Activated CD4-positive, alpha-beta T cell treated with anti-CD3 and anti-CD28 coated beads, Interleukin-2, amount 10 ng/mL, durations not matched to agents 24 days and 14 days (primary cell): ENCODE data around the gene P2RY6. TPM values are rescaled to one million over a fixed set of nuclear protein-coding genes. Genes with fewer than 3 reads are reported as not detected.

Experiments
- DNase-seq: peaks from one replicate; pipeline ENCODE4 v3.0.0; 2022
- H3K27ac Mint-ChIP-seq: one replicate; pipeline ENCODE4 v1.8.0; 2022; ENCODE audit warnings: mild to moderate bottlenecking, mixed read lengths
- H3K27me3 Mint-ChIP-seq: one replicate; pipeline ENCODE4 v1.8.0; 2022; ENCODE audit warnings: mixed read lengths
- H3K36me3 Mint-ChIP-seq: one replicate; pipeline ENCODE4 v1.8.0; 2022; ENCODE audit warnings: low read depth, mild to moderate bottlenecking, mixed read lengths
- H3K4me1 Mint-ChIP-seq: one replicate; pipeline ENCODE4 v1.8.0; 2021; ENCODE audit warnings: mixed read lengths
- H3K4me3 Mint-ChIP-seq: one replicate; pipeline ENCODE4 v1.8.0; 2022; ENCODE audit warnings: mild to moderate bottlenecking, moderate library complexity, mixed read lengths
- H3K9me3 Mint-ChIP-seq: one replicate; pipeline ENCODE4 v1.8.0; 2021; ENCODE audit warnings: mixed read lengths
- intact Hi-C: fragments of 100-400 bp; cut with micrococcal nuclease; formaldehyde crosslinking; loops from one replicate; pipeline ENCODE4 v1.15.1; 2023
- total RNA-seq: library from RNA; stranded (reverse); gene quantifications from 2 replicates; pipeline ENCODE4 v1.2.3, GENCODE V29; 2022

P2RY6 gene
- total RNA-seq, 1 donor from 2014 or later: not detected

DNA sequence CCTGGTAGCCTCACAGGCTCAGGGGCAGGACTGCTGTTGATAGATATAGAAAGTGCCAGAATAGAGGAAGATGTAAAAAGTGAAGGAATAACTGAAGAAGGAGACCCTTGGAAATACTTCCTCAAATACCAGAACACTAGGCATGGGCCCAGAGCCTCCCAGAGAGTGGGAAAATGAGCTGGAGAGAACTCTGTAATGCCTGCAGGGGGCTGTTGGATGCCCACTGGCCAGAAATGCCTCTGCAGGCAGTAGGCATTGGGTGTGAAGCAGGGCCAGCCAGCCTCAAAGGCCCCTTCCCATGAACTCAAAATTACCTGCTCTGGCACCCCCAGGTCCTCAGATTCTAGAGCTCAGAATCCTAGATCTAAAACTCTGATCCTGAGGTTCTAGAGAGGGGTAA lies 38.9 kb upstream of the P2RY6 start:
- no peak for DNase-seq
- Mint-ChIP-seq H3K4me1 (no peaks in the 10 kb centered on the region), H3K9me3 (no peaks in the 10 kb centered on the region), H3K36me3 (no peaks in the 10 kb centered on the region), H3K4me3 (no peak overlapping the region), H3K27ac (no peak overlapping the region), H3K27me3 (peaks cover 1% of the 10 kb centered on the region)
- intact Hi-C loops: no loop called here

DNA sequence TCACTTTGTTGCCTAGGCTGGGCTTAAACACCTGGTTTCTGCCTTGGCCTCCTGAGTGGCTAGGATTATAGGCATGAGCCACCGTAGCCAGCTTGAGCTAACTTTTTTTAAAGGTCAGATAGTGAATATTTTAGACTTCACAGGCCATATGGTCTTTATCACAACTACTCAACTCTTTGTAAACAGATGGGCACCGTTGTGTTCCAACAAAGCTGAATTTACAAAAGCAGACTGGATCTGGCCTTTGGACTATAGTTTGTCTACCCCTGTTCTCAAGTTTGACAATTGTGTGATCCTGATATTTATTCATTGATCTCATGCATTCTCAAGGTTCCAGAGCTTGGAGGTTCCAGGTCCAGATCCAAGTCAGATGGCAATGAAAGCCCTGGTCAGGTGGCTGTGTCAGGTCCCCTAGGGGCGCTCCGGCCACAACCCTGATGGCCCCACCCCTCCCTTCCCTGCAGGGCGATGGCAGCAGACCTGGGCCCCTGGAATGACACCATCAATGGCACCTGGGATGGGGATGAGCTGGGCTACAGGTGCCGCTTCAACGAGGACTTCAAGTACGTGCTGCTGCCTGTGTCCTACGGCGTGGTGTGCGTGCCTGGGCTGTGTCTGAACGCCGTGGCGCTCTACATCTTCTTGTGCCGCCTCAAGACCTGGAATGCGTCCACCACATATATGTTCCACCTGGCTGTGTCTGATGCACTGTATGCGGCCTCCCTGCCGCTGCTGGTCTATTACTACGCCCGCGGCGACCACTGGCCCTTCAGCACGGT lies 38.3 kb upstream of the P2RY6 start:
- Mint-ChIP-seq H3K4me1 (no peaks in the 10 kb centered on the region), H3K27me3 (peaks cover 1% of the 10 kb centered on the region)

DNA sequence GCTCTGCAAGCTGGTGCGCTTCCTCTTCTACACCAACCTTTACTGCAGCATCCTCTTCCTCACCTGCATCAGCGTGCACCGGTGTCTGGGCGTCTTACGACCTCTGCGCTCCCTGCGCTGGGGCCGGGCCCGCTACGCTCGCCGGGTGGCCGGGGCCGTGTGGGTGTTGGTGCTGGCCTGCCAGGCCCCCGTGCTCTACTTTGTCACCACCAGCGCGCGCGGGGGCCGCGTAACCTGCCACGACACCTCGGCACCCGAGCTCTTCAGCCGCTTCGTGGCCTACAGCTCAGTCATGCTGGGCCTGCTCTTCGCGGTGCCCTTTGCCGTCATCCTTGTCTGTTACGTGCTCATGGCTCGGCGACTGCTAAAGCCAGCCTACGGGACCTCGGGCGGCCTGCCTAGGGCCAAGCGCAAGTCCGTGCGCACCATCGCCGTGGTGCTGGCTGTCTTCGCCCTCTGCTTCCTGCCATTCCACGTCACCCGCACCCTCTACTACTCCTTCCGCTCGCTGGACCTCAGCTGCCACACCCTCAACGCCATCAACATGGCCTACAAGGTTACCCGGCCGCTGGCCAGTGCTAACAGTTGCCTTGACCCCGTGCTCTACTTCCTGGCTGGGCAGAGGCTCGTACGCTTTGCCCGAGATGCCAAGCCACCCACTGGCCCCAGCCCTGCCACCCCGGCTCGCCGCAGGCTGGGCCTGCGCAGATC lies 37.5 kb upstream of the P2RY6 start:
- intact Hi-C loops: no loop called here
- Mint-ChIP-seq H3K36me3 (no peaks in the 10 kb centered on the region), H3K4me3 (no peak overlapping the region), H3K27ac (no peak overlapping the region), H3K4me1 (no peaks in the 10 kb centered on the region), H3K9me3 (no peaks in the 10 kb centered on the region), H3K27me3 (peaks cover 1% of the 10 kb centered on the region)
- no peak for DNase-seq

More for the DNA sequence above, 38.3 kb upstream of the P2RY6 start:
- H3K4me3 Mint-ChIP-seq: no peak overlapping the region
- DNase-seq: no peak
- H3K36me3 Mint-ChIP-seq: no peaks in the 10 kb centered on the region
- intact Hi-C loops: no loop called here
- H3K27ac Mint-ChIP-seq: no peak overlapping the region
- no peaks in the 10 kb centered on the region for H3K9me3 Mint-ChIP-seq

DNA sequence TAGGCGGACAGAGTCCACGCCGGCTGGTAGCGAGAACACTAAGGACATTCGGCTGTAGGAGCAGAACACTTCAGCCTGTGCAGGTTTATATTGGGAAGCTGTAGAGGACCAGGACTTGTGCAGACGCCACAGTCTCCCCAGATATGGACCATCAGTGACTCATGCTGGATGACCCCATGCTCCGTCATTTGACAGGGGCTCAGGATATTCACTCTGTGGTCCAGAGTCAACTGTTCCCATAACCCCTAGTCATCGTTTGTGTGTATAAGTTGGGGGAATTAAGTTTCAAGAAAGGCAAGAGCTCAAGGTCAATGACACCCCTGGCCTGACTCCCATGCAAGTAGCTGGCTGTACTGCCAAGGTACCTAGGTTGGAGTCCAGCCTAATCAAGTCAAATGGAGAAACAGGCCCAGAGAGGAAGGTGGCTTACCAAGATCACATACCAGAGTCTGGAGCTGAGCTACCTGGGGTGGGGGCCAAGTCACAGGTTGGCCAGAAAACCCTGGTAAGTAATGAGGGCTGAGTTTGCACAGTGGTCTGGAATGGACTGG lies 36.8 kb upstream of the P2RY6 start:
- H3K4me3 Mint-ChIP-seq: no peak overlapping the region
- H3K4me1 Mint-ChIP-seq: no peaks in the 10 kb centered on the region
- no peaks in the 10 kb centered on the region for H3K36me3 Mint-ChIP-seq
- H3K9me3 Mint-ChIP-seq: no peaks in the 10 kb centered on the region
- intact Hi-C loops: no loop called here
- peaks cover 1% of the 10 kb centered on the region for H3K27me3 Mint-ChIP-seq
- no peak overlapping the region for H3K27ac Mint-ChIP-seq
- no peak for DNase-seq

DNA sequence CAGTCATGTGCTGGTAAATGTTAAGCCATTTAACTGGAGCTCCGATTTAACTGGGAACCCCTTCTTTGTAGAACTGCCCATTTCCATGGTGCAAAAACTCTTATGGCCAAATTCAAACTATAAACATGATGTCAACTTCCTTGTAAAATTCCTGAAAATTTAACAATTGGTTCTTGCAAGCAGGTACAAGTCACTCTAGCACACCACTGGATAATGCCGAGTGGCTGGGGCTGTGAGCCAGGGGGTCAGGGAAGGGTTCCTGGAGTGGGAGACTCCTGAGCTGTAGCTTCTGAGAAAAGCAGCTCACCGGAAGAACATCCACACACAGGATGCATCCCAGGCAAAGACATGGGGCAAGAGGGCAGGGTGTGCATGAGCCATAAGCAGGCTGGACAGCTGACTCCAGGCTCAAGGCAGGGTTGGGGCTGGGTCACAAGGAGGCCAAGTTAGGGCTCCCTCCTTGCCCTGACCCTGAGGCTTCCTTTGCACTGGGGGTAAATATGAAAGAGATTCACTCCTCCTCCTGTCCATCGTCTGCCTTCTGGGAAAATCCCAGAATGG lies 35.9 kb upstream of the P2RY6 start:
- H3K27ac Mint-ChIP-seq: no peak overlapping the region
- H3K27me3 Mint-ChIP-seq: peaks cover 4% of the 10 kb centered on the region
- no peaks in the 10 kb centered on the region for H3K9me3 Mint-ChIP-seq
- DNase-seq: no peak
- no peaks in the 10 kb centered on the region for H3K4me1 Mint-ChIP-seq
- H3K36me3 Mint-ChIP-seq: no peaks in the 10 kb centered on the region
- intact Hi-C loops: no loop called here
- H3K4me3 Mint-ChIP-seq: no peak overlapping the region

DNA sequence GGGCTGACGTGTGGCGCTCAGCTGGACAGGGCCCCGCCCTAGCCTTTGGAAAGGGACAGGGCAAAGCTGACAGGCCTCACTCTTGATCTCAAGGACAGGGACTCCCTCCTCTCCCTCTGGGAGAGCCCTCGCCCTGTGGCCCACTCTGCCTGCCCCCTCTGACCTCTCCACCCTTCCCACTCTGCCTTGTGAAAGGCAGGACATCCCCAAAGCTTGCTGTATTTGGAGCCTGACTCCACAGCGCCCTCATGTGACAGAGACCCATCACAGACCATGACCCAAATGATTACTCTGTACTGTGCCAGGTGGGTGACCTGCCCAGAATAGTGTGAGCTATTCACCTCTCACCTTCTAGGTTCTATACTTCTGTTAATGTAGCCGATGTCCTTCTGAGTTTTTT lies 35.3 kb upstream of the P2RY6 start:
- no peaks in the 10 kb centered on the region for H3K9me3 Mint-ChIP-seq
- H3K27me3 Mint-ChIP-seq: peaks cover 4% of the 10 kb centered on the region

DNA sequence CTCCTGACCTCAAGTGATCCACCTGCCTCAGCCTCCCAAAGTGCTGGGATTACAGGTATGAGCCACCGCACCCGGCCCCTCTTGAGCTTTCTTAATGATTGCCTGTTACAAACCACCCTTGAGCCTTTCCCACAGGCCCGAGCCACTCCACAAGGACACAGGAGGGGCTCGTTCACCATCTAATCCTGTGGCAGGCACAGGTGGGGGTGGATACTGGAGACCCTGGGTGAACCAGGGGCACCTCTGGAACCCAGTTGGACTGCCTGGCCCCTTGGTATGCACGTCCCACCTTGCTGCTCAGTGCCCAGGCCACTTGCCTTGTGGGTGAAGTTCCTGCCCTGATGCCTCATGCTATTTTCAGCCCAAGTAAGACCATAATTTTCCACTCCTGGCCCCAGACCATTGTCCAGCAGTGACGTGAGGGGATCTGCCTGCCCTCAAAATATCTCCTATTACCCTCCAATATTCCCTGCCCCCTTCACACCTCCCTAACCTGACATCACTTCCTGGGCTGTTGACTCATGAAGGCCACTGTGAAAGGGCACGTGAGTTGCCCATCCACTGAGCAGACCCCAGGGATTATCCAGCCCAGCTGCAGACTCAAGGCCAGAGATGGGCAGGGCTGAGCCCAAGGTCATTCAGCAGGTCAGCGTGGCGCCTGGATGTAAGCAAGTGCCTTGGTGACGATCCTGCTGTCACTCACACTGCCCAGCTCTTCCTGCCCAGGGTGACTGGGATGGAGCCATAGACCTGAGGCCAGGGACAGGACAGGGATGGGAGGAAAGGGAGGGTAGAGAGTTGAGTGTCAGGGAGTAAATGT lies 34.5 kb upstream of the P2RY6 start:
- Mint-ChIP-seq H3K36me3 (no peaks in the 10 kb centered on the region), H3K27ac (no peak overlapping the region), H3K27me3 (peaks cover 3% of the 10 kb centered on the region), H3K9me3 (no peaks in the 10 kb centered on the region), H3K4me3 (no peak overlapping the region), H3K4me1 (no peaks in the 10 kb centered on the region)
- DNase-seq: no peak
- intact Hi-C loops: no loop called here

More for the DNA sequence above, 35.3 kb upstream of the P2RY6 start:
- Mint-ChIP-seq H3K27ac (no peak overlapping the region), H3K4me1 (no peaks in the 10 kb centered on the region), H3K4me3 (no peak overlapping the region), H3K36me3 (no peaks in the 10 kb centered on the region)
- intact Hi-C loops: no loop called here
- DNase-seq: peak; percentile 76

DNA sequence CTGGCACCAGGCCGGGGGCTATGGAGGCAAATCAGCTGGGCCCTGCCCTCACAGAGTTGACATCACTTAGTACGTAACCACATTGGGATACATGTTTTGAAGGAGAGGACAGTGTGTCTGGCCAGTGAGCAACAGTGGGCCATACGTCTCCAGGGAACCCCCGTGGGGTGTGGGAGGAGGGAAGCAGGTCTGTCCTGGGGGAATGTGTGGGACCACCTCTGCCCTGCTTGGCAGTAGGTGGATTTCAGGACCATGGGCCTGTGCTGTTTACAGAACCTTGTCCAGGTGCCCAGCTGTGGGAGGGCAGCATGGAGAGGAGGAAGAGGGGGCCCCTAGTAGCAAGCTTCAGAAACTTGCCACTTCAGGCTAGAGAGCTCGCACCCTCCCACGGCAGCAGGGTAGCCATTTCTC lies 33.0 kb upstream of the P2RY6 start:
- Mint-ChIP-seq H3K4me3 (no peak overlapping the region), H3K27me3 (peaks cover 3% of the 10 kb centered on the region), H3K9me3 (no peaks in the 10 kb centered on the region), H3K27ac (no peak overlapping the region), H3K36me3 (no peaks in the 10 kb centered on the region), H3K4me1 (no peaks in the 10 kb centered on the region)
- intact Hi-C loops: no loop called here
- DNase-seq: no peak

DNA sequence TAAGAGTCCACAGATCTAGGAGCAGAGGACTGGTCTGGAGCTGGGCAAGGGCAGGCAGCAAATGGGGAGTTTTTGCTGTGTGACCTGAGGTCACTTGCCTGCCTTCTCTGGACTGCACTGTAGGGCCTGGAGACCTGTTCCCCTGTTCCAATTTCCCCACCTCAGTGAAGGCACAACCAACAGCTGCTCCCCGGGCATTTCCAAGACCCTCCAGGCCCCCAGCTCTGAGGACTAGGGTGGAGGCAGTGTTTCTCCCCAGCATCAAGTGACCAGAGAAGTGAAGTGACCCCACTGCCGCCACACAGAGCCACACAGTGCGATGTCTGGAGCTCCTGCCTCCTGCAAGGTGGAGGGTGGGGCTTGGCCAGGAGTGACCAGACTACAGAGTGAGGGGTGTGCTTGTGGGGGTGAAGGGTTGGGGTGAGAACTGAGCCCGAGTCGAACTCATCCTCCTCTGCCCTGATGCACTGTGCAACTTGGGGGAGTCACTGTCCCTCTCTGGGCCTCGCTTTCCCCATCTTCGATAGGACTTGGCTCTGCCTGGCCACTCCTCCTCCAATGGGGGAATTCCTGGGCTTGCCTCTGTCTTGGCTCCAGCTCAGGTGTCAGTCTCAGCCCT lies 32.5 kb upstream of the P2RY6 start:
- intact Hi-C loops: loop anchor here (5.0 kb wide), 1 partner anchor 317 kb away; no protein-coding TSS in a partner anchor
- Mint-ChIP-seq H3K4me3 (no peak overlapping the region), H3K36me3 (no peaks in the 10 kb centered on the region), H3K27ac (no peak overlapping the region), H3K27me3 (peaks cover 5% of the 10 kb centered on the region), H3K9me3 (no peaks in the 10 kb centered on the region), H3K4me1 (no peaks in the 10 kb centered on the region)
- DNase-seq: no peak

DNA sequence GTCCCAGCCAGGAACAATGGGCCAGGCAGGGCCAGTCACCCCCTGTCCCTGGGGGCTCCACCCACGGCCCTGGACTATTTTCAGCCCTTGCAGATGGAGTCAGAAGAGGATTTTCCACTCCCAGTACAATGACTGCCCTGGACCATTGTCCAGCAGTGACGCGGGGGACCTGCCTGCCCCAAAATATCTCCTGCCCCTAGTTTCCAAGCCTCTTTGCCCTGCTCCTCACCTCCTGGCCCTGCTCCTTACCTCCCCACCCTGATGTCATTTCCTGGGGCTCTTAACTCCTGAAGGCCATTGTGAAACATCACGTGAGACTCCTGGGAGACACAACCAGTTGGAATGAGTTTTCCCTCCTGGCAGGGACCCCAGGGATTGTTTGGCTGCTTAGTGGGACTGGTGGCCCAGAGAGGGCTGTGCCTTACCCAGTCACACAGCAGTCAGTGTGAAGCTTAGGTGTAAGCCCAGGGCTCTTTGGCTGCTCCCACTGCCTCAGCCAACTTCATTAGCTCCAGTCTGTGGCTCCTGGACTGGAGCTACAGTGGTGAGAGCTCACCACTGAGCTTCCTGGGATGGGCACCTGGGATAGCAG lies 31.9 kb upstream of the P2RY6 start:
- intact Hi-C loops: loop anchor here (5.0 kb wide), 1 partner anchor 318 kb away; no protein-coding TSS in a partner anchor
- H3K9me3 Mint-ChIP-seq: no peaks in the 10 kb centered on the region
- no peaks in the 10 kb centered on the region for H3K4me1 Mint-ChIP-seq
- H3K27me3 Mint-ChIP-seq: peaks cover 11% of the 10 kb centered on the region
- no peak overlapping the region for H3K4me3 Mint-ChIP-seq
- no peaks in the 10 kb centered on the region for H3K36me3 Mint-ChIP-seq
- no peak overlapping the region for H3K27ac Mint-ChIP-seq
- DNase-seq: no peak

DNA sequence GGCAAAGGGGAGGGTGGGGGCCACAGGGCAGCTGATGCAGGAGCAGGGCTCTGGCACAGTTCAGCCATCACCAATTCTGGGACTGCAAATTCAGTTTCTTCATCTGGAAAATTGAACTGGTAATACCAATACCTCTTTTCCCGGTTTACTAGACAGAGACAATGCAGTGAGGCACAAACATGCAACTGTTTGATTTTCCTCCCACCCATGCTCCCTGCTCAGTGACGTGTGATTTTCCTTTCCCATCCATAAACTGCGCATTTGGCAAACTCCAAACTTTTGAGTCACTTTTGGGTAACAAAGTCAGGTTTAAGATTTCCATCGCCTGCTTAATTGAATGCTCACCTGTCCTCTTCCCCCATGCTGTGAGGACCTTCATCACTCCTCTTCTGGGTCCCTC lies 30.8 kb upstream of the P2RY6 start:
- H3K27ac Mint-ChIP-seq: no peak overlapping the region
- H3K4me3 Mint-ChIP-seq: no peak overlapping the region
- H3K36me3 Mint-ChIP-seq: no peaks in the 10 kb centered on the region
- H3K4me1 Mint-ChIP-seq: no peaks in the 10 kb centered on the region
- peaks cover 11% of the 10 kb centered on the region for H3K27me3 Mint-ChIP-seq
- intact Hi-C loops: loop anchor here (5.0 kb wide), 1 partner anchor 319 kb away; no protein-coding TSS in a partner anchor
- DNase-seq: no peak
- no peaks in the 10 kb centered on the region for H3K9me3 Mint-ChIP-seq

DNA sequence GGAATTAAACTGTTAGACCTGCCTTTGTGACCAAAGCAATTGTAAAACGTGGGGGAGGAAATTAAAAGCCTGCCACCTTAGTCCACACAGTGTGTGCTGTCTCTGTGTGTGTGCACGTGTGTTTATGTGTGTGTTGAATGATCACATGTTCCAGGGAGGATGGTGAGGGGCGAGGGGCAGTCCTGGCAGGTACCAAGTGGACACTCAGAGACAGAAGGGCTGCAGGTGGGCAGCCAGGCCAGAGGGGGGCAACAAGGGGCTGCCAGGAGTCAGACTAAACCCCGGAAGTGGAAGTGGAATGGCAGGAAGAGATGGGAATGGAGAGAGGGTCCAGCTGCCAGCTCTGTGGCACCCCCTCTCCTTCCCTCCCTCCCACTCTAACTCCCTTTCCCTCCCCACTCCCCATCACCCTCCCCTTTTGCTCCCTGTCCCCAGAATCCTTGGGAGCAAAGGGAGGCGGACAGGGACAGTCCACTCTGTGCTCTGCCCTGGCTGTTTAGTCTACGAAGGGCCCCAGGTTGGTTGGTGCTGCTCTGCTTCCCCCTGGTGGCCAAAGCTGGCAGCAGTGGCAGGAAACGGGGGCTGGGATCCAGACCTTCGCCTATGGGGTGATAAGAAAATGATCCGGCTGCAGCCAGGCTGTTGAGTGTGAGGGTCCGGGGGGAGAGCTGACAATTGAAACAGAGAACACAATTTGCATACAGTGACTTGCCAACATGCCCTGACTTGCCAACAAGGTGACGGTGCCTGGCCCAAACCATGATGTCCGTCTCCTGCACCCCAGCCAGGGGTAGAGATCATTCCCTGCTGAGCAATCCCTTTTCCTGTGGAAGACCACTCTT lies 29.7 kb upstream of the P2RY6 start:
- intact Hi-C loops: loop anchor here (1.0 to 5.0 kb wide), 3 partner anchors 57 to 412 kb away; no protein-coding TSS in a partner anchor
- Mint-ChIP-seq H3K36me3 (no peaks in the 10 kb centered on the region), H3K27ac (no peak overlapping the region), H3K27me3 (peaks cover 11% of the 10 kb centered on the region), H3K9me3 (no peaks in the 10 kb centered on the region), H3K4me1 (peaks cover 2% of the 10 kb centered on the region), H3K4me3 (no peak overlapping the region)
- peak; percentile 92 for DNase-seq
